Retina (tissue), 1 donor: ENCODE results near the gene CDH4.
A peak's percentile ranks its signal among the peaks of the same experiment; 100 is the strongest.

Experiments used
- DNase-seq: peaks from one replicate; pipeline ENCODE4 v3.0.0-alpha.2; 2016

CDH4 gene

GRCh38 chr20:61896058-61896961 lies 644.2 kb downstream of the CDH4 start:
- DNase-seq, result peak; percentile 87

- no peak for DNase-seq
Measured at GRCh38 chr20:61897401-61898295, 645.6 kb downstream of the CDH4 start.

DNA sequence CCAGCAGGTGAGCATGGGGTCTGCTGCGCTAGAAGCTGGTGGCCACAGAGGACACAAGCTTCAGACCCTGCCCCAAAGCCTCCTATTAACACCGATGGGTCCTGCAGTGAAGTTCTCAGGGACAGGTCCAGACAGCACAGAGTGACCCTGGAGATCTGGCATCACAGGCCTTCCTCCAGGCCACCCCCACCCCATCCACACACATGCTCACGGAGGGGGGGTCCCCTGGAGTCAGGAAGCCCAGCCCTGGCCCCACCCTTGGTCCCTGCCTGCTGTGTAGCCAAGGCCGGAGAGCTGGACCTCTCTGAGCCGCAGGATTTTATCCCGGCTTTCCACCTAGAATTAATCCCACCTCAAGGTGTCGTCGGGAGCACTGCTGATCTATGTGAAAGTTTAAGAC lies 646.3 kb downstream of the CDH4 start:
- no peak for DNase-seq

- DNase-seq, result no peak
Measured at GRCh38 chr20:61900011-61900944, 648.2 kb downstream of the CDH4 start.

GRCh38 chr20:61900945-61901293 lies 648.9 kb downstream of the CDH4 start:
- no peak for DNase-seq

DNA sequence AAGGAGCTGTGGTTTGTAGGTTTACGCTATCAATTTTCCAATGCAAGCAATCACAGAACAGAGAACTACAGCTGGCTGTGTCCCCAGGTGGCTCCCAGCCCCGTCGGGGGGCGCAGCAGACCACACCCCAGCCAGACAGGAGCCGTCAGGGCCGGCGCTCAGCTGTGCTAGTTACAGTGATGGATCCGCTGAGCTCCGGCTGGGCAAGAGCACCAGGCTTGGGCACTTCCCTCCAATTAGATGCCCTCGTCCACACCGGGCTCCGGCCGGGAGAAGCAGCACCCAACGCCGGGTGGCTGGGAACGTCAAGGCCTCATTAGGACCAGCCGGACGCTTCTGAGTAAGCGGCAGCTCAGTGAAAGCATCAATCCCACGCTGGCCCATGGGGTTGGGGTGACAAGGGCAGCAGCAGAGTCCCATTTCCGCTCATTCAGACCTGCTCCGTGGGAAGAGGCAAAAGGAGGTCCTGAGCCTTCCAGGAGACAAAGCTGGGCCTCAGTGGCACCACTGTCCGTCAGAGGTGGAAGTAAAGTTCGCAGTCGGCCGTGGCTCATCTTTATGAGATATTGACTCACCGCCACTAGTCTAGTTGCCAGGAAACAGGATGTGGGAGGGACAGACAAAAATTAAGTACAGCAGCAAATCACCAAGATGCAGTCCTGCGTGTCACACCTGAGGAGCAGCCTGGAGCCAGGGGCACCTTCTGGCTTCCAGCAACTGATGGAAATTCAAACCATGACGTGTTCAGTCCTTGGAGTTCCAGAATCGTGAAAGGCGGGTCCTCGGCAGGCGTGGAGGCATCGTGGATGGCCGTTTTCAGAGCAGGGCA lies 649.5 kb downstream of the CDH4 start:
- no peak for DNase-seq

DNA sequence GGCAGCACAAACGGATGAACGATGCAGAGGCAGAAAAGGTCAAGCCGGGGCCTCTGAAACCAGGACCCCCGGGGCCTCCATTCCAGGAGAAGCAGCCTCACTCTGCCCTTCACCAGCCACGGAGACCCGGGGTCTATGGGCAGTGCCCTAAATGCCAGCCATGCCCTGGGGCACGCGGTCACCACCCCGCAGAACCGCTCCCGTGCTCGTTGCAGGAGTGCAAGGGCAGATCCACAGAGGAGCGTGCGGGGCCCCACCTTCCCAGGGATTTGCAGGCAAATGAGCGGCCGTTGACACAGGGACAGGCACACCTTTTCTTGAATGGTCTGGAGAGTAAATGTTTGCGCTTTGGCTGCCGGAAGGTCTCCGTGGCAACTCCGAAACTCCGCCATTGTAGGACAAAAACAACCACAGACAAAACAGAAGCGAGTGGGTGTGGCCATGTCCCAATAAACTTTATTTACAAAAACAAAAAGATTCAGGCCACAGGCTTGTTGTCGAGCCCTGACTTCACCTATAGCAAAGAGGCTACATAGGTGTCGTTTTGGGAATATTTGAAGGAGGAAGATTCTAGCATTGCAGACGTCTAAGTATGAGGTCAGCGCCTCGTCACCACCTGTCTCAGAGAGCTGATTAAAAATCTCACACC lies 650.3 kb downstream of the CDH4 start:
- DNase-seq, result no peak

- no peak for DNase-seq
Measured at GRCh38 chr20:61903575-61904340, 651.7 kb downstream of the CDH4 start.

- DNase-seq, result no peak
Measured at GRCh38 chr20:61904456-61904855, 652.4 kb downstream of the CDH4 start.

- DNase-seq, result no peak
Measured at GRCh38 chr20:61905781-61906523, 653.9 kb downstream of the CDH4 start.

DNA sequence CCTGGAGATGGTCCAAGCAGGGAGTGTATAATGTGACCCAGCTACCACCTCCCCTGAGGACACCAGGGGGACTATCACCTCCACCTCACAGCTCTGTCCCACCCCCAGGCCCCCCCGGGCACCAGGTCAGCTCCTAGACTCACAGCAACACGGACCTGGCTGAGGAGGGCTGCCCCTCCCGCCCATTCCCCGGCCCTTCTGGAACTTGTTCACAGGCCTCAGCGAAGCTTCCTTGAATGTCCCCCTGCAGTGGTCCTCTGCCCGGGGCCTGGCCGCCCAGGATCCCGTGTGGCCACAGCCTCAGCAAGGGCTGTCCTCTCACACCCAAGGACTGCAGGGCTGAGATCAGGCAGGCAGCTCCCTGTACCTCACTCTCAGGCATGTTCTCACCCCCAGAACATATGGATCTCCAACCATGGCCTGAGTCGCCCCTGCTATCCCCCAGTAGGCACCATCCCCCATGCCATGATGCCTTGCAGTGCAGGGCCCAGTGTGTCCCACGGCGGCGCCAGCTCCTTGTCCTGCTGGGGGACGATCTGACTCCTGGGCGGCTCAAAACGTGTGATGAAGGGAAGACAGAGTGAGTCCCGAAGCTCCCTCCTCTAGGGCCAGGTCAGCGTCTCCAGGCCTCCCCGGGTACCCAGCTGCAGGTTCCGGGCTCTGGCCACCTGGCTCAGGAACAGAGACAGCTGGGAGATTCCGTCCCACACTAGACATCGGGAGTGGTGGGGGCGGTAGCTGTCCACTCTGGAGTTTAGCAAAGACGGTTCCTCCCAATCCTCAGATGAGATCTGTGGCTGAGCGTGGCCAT lies 655.2 kb downstream of the CDH4 start:
- no peak for DNase-seq

- no peak for DNase-seq
Measured at GRCh38 chr20:61908057-61909026, 656.3 kb downstream of the CDH4 start.

DNA sequence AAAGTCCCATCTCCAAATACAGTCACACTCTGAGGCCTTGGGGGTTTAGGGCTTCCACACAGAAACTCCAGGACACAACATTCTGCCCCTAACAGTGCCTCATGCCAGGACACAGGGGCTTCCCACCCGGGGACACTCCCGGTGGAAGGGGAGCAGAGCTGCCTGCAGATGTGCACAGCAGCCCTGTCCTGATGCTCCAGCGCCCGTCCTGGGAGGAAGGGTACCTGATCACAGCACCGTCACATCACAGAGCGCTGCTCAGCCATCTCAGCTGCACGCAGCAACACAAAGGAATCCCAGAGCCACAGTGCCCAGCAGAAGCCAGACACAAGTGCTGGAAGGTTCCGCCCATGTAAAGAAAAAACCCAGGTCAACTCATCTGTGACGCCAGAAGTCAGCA lies 657.0 kb downstream of the CDH4 start:
- no peak for DNase-seq

- no peak for DNase-seq
Measured at GRCh38 chr20:61909821-61910220, 657.8 kb downstream of the CDH4 start.

DNA sequence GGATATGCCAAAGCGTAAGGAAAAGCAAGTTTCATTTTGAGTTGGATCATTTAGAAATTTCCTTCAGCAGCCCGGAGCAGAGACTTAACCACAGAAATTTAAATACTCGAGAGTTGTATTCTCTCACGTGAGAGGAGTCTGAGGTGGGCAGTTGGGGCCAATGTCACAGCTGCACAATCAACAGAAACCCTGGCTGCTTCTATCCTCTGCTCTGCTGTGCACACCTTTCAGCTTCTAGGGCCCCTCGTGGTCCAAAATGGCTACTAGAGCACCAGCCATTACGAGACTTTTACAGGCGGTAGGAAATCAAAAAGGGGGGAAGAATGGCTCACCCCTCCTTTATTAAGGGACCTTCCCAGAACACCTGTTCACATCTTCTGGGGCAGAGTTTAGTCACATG lies 659.8 kb downstream of the CDH4 start:
- DNase-seq, result no peak

DNA sequence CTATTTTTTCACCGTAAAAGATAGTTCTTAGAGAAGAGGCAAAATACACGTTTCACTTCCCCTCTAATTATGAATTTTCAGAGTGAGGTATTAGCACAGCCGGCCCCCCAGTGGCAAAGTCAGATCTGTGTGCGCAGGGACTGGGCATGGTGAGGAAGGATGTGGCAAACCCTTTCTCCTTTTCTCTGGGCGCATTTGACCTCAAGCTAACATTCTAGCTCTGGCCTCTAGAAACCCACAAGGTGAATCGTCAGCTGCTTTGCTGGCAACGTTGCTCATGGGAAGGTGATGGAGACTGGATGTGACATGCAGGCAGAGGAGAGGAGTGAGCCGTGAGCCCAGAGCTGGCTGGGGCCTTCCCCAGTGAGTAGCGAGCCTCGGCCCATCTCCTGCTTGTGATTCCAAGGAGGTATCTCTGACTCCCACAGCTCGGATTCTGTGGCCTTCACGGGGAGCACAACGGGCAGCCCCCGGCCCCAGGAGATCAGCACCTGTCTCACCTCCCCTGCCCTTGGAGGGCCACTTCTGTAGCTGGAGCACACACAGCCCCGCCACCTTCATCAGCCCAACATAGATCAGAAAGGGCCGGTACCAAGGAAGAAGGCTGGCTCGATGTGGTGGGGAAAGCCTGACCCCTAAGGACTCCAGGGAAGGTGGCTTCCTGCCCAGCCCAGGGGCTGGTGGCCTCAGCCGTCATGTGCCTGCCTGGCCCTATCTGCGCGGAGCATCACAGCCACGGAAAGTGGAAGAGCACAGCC lies 660.8 kb downstream of the CDH4 start:
- DNase-seq, result no peak
